ENCODE measurements around the gene ZDHHC11B. TPM values are rescaled to one million over a fixed set of nuclear protein-coding genes. Genes with fewer than 3 reads are reported as not detected.
"Not testable (repeated sequence)": the region's sequence is repeated elsewhere in the genome, so short reads cannot be mapped to it uniquely, and the experiment has no call there.

The ZDHHC11B gene
- total RNA-seq, 1 experiment from 2014 or later = not detected

- no peak overlapping the region for H3K27ac ChIP-seq
- no peaks in the 10 kb centered on the region for H3K9me3 ChIP-seq (replicated peaks)
- no peak for DNase-seq (ENCODE audit: low read depth in 1 of 2, low spot score in 2 of 2)
- H3K4me1 ChIP-seq (replicated peaks) = no peaks in the 10 kb centered on the region
- H3K4me3 ChIP-seq = no peak overlapping the region
- H3K27me3 ChIP-seq (replicated peaks) = peaks cover 3% of the 10 kb centered on the region; the same call in 1 of the 2 replicates
- H3K36me3 ChIP-seq = no peaks in the 10 kb centered on the region
These were observed 67.4 kb downstream of the ZDHHC11B start for GRCh38 chr5:717143-717542.

GRCh38 chr5:716740-717139 is 67.8 kb downstream of the ZDHHC11B start:
- H3K4me3 ChIP-seq; H3K9me3 ChIP-seq (replicated peaks); H3K4me1 ChIP-seq (replicated peaks); DNase-seq (ENCODE audit: low read depth in 1 of 2, low spot score in 2 of 2); H3K27ac ChIP-seq; H3K36me3 ChIP-seq; H3K27me3 ChIP-seq (replicated peaks): not testable (repeated sequence)

DNA sequence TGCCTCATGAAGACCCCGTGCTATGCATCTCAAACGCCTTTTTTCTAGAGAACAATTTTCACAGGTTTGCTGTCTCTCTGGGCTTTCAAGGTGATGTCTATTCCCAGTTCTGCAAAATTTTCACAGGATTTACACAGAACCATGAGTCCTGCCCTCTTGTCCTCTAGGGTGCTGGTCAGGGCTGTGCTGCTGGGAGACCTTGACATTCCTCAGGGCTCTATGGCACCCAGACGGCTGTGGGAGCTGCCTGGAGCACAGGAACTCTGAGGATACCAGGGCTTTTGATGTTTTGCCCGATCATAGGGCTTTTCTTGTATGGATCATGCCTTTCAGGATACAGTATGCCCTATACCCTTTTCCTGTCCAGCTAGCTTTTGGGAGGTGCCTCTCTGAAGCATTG is 68.9 kb downstream of the ZDHHC11B start:
- H3K36me3 ChIP-seq; H3K9me3 ChIP-seq (replicated peaks); H3K4me3 ChIP-seq; H3K27ac ChIP-seq; DNase-seq (ENCODE audit: low read depth in 1 of 2, low spot score in 2 of 2); H3K27me3 ChIP-seq (replicated peaks); H3K4me1 ChIP-seq (replicated peaks): not testable (repeated sequence)

GRCh38 chr5:714215-715118 is 70.1 kb downstream of the ZDHHC11B start:
- not testable (repeated sequence) for H3K4me3 ChIP-seq; H3K9me3 ChIP-seq (replicated peaks); H3K4me1 ChIP-seq (replicated peaks); H3K27ac ChIP-seq; H3K27me3 ChIP-seq (replicated peaks); H3K36me3 ChIP-seq; DNase-seq (ENCODE audit: low read depth in 1 of 2, low spot score in 2 of 2)

- H3K36me3 ChIP-seq; H3K4me1 ChIP-seq (replicated peaks); H3K27ac ChIP-seq; H3K27me3 ChIP-seq (replicated peaks); DNase-seq (ENCODE audit: low read depth in 1 of 2, low spot score in 2 of 2); H3K4me3 ChIP-seq; H3K9me3 ChIP-seq (replicated peaks): not testable (repeated sequence)
These were observed 70.8 kb downstream of the ZDHHC11B start for GRCh38 chr5:713686-714085.

DNA sequence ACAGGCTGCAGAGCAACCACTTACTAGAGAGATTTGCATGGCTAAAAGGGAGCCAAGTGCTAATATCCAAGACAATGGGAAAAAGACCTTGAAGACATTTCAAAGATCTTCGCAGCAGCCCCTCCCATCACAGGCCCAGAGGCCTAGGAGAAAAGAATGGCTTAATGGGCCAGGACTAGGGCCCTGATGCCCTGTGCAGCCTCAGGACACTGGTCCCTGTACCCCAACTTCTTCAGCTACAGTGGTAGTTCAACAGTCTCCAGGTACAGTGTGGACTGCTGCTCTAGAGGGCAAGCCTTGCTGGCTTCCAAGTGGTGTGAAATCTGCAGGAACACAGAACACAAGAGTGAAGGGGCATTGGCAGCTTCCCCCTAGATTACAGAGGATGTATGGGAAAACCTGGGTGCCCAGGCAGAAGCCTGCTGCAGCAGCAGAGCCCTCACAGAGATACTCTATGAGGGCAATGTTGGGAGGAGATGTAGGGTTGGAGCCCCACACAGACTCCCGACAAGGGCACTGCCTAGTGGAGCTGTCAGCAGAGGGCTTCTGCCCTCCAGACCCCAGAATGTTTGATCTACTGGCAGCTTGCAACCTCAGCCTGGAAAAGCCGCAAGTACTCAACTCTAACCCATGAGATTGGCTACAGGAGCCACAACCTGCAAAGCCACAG is 75.5 kb downstream of the ZDHHC11B start:
- H3K4me3 ChIP-seq; H3K9me3 ChIP-seq (replicated peaks); H3K27ac ChIP-seq; H3K36me3 ChIP-seq; H3K4me1 ChIP-seq (replicated peaks); DNase-seq (ENCODE audit: low read depth in 1 of 2, low spot score in 2 of 2): not testable (repeated sequence)
- peaks cover 15% of the 10 kb centered on the region for H3K27me3 ChIP-seq (replicated peaks)

DNA sequence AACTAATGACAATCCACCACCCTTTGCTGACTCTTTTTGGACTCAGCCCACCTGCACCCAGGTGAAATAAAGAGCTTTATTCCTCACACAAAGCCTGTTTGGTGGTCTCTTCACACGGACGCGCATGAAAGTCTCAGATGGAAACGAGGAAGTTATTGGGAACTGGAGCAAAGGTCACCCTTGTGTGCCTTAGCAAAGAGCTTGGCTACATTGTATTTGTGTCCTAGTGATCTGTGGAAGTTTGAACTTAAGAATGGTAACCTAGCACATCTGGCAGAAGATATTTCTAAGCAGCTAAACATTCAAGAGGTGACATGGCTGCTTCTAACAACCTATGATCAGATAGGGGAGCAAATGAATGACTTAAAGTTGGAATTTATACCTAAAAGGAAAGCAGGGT is 76.2 kb downstream of the ZDHHC11B start:
- H3K27me3 ChIP-seq (replicated peaks) = peaks cover 16% of the 10 kb centered on the region
- DNase-seq (ENCODE audit: low read depth in 1 of 2, low spot score in 2 of 2); H3K27ac ChIP-seq; H3K9me3 ChIP-seq (replicated peaks); H3K36me3 ChIP-seq; H3K4me1 ChIP-seq (replicated peaks); H3K4me3 ChIP-seq: not testable (repeated sequence)

DNA sequence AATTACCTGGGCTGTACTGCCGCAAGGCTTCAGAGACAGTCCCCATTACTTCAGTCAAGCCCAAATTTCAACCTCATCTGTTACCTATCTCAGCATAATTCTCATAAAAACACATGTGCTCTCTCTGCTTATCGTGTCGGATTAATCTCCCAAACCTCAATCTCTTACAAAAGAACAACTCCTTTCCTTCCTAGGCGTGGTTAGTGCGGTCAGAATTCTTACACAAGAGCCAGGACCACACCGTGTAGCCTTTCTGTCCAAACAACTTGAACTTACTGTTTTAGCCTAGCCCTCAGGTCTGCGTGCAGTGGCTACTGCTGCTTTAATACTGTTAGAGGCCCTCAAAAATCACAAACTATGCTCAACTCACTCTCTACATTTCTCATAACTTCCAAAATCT is 78.4 kb downstream of the ZDHHC11B start:
- H3K4me3 ChIP-seq, H3K27ac ChIP-seq: not testable (repeated sequence)

DNA sequence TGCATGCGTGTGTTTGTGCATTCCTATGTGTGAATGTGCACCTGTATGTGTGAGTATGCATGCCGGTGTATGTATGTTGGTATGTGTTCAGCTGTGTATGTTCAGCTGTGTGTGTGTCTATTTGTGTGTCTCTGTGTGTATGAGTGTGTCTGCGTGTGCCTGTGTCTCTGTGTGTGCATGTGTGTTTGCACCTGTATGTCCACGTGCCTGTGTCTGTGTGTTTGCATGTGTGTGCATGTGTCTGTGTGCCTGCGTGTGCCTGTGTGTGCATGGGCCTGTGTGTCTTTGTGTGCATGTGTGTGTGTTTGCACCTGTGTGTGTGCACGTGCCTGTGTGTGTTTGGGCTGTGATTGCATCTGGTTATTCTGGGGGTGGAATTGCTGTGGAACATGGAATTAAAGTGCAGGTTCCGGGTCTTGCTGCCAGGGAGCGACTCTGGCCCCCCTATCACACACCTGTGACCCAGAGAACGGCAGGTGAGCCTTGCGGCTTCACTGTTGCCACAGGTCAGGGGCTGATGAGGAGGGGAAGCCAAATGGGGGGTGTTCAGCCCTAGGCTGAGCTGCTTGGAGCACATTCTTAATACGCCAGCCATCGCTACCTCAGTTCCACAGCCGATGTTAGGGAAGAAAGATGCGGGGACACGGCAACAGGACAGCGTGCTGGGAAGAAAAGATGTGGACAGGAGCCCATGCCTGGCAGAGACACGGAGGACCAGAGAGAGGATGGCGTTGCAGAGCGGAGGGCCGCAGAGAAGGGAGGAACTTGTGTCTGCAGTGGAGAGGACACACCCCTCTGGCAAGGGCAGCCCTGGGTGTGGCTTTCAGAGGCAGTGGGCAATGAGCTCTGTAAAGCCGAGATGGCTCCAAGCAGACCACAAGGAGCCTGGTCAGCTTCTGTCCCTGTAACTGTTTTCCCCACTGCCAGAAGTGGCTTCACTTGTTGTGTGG is 87.5 kb downstream of the ZDHHC11B start:
- not testable (repeated sequence) for H3K27ac ChIP-seq; DNase-seq (ENCODE audit: low read depth in 1 of 2, low spot score in 2 of 2); H3K4me3 ChIP-seq; H3K36me3 ChIP-seq; H3K9me3 ChIP-seq (replicated peaks); H3K4me1 ChIP-seq (replicated peaks)
- peaks cover 24% of the 10 kb centered on the region for H3K27me3 ChIP-seq (replicated peaks)

More for the DNA sequence above, 78.4 kb downstream of the ZDHHC11B start:
- not testable (repeated sequence) for H3K4me1 ChIP-seq (replicated peaks); DNase-seq (ENCODE audit: low read depth in 1 of 2, low spot score in 2 of 2); H3K9me3 ChIP-seq (replicated peaks); H3K36me3 ChIP-seq
- H3K27me3 ChIP-seq (replicated peaks) = peaks cover 25% of the 10 kb centered on the region

GRCh38 chr5:696191-696590 is 88.3 kb downstream of the ZDHHC11B start:
- H3K27ac ChIP-seq; H3K4me3 ChIP-seq; H3K36me3 ChIP-seq; H3K9me3 ChIP-seq (replicated peaks); H3K4me1 ChIP-seq (replicated peaks); DNase-seq (ENCODE audit: low read depth in 1 of 2, low spot score in 2 of 2): not testable (repeated sequence)
- peaks cover 18% of the 10 kb centered on the region for H3K27me3 ChIP-seq (replicated peaks)

DNA sequence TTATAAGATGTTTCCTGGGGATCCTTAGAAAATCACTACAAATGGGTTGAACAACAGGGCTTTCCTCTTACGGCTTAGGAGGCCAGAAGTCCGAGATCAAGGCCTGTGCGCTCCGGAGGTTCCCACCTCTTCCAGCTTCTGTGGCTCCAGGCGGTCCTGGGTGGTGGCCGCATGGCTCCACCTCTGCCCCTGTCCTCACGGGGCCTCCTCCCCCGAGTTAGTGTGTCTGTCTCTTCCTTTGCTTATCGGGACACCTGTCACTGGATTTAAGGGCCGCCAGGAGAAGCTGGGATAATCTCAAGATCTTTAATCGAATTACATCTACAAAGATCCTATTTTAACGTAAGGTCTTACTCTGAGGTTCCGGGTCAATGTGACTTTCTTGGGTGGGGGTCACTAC is 89.1 kb downstream of the ZDHHC11B start:
- H3K27me3 ChIP-seq (replicated peaks) = peaks cover 15% of the 10 kb centered on the region
- H3K4me3 ChIP-seq; H3K36me3 ChIP-seq; H3K9me3 ChIP-seq (replicated peaks); DNase-seq (ENCODE audit: low read depth in 1 of 2, low spot score in 2 of 2); H3K27ac ChIP-seq; H3K4me1 ChIP-seq (replicated peaks): not testable (repeated sequence)

- not testable (repeated sequence) for H3K36me3 ChIP-seq; H3K27me3 ChIP-seq (replicated peaks); H3K9me3 ChIP-seq (replicated peaks)
These were observed 90.5 kb downstream of the ZDHHC11B start for GRCh38 chr5:694042-694431.

DNA sequence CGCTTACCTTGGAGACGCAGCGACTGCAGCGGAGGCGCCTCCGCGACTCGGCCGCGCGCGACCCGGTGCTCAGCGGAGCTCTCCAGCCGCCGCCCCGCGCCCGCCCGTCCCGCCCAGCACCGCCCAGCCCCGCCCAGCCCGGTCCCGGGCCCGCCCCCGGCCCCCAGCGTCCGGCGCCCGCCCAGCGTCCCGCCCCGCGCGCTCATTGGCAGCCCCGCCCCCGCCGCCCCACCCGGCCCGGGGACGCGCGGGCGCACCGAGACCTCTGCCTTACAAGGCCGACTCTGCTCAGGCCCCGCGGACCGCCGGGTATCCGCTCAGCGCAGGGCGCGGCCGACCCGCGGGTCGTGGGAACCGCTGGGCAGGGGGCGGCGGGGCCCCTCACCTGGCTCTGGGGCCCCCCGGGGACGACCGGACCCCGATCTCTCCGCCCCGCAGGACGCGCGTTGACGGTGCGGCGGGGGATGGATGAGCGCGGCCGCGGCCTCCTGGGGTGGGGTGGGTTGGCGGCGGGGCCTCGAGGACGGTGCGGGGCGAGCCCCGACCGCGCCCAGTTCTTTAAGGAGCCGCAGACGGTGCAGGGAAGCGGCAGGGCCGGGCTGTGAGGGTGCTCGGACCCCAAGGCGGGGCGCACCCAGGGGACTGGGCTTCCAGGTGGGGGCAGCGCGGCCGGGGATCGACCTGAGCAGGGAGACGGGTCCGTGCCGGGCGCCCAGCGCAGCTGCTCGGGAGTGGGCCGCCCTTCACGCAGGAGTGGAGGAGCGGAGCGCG is 91.1 kb downstream of the ZDHHC11B start, which contains the start of gene TPPP:
Gene TPPP, minus strand, starts transcription at position 82 of the 771 bp plus-strand sequence. CDS start 15,292 bp downstream, outside the sequence.
- not testable (repeated sequence) for H3K36me3 ChIP-seq; H3K27ac ChIP-seq; H3K4me1 ChIP-seq (replicated peaks); H3K27me3 ChIP-seq (replicated peaks); H3K9me3 ChIP-seq (replicated peaks)
- peak in 1 of 2 experiments; percentile 74 for DNase-seq (ENCODE audit: low read depth in 1 of 2, low spot score in 2 of 2)
- peak within 1 kb of the TSS; percentile 22 for H3K4me3 ChIP-seq

More at GRCh38 chr5:694042-694431, 90.5 kb downstream of the ZDHHC11B start:
- peak in 1 of 2 experiments; percentile 48 for DNase-seq (ENCODE audit: low read depth in 1 of 2, low spot score in 2 of 2)
- H3K27ac ChIP-seq; H3K4me3 ChIP-seq; H3K4me1 ChIP-seq (replicated peaks): not testable (repeated sequence)

Data from SJSA1 (cell line).